Measurements from ENCODE around the gene CADPS2. TPM values are rescaled to one million over a fixed set of nuclear protein-coding genes. Genes with fewer than 3 reads are reported as not detected.

Gene CADPS2
- total and polyA plus RNA-seq, 4 donors = 5.6 to 41.1 (median 11.0) TPM

- no peak overlapping the region for H3K27ac ChIP-seq (ENCODE audit: low read depth in 1 of 2, low read length in 2 of 2)
- no peaks in the 10 kb centered on the region for H3K4me1 ChIP-seq (ENCODE audit: control insufficient read depth in 4 of 4, insufficient read depth in 4 of 4, low read length in 3 of 4)
- H3K36me3 ChIP-seq (ENCODE audit: control insufficient read depth in 4 of 4, insufficient read depth in 3 of 4, low read depth in 1 of 4, low read length in 3 of 4) = peaks cover 0 to 2% (median 0%) of the 10 kb centered on the region in 4 donors
- H3K9ac ChIP-seq (ENCODE audit: low read depth in 1 of 2, low read length in 2 of 2) = no peak overlapping the region
- no peak overlapping the region for H3K4me3 ChIP-seq (ENCODE audit: low read depth in 1 of 3, low read length in 3 of 3)
- DNase-seq (ENCODE audit: low spot score) = no peak
- 80% methylated on average over 1 of the region's 1 CpG for WGBS
- TF ChIP-seq YY1 (IDR thresholded peaks at IDR 0.05) = no peak
- TF ChIP-seq NR2F2 (IDR thresholded peaks at IDR 0.05) = no peak
- TF ChIP-seq HNF4A (conservative IDR thresholded peaks at IDR 0.05) = no peak
- TF ChIP-seq, protein P1, sequence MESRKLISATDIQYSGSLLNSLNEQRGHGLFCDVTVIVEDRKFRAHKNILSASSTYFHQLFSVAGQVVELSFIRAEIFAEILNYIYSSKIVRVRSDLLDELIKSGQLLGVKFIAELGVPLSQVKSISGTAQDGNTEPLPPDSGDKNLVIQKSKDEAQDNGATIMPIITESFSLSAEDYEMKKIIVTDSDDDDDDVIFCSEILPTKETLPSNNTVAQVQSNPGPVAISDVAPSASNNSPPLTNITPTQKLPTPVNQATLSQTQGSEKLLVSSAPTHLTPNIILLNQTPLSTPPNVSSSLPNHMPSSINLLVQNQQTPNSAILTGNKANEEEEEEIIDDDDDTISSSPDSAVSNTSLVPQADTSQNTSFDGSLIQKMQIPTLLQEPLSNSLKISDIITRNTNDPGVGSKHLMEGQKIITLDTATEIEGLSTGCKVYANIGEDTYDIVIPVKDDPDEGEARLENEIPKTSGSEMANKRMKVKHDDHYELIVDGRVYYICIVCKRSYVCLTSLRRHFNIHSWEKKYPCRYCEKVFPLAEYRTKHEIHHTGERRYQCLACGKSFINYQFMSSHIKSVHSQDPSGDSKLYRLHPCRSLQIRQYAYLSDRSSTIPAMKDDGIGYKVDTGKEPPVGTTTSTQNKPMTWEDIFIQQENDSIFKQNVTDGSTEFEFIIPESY (IDR thresholded peaks at IDR 0.05) = no peak
- TF ChIP-seq HNF4G (IDR thresholded peaks at IDR 0.05) = no peak
- TF ChIP-seq REST (IDR thresholded peaks at IDR 0.05) = no peak
- TF ChIP-seq RAD21 (IDR thresholded peaks at IDR 0.05) = no peak
- TF ChIP-seq FOXA2 (IDR thresholded peaks at IDR 0.05) = no peak
- TF ChIP-seq, protein P2, sequence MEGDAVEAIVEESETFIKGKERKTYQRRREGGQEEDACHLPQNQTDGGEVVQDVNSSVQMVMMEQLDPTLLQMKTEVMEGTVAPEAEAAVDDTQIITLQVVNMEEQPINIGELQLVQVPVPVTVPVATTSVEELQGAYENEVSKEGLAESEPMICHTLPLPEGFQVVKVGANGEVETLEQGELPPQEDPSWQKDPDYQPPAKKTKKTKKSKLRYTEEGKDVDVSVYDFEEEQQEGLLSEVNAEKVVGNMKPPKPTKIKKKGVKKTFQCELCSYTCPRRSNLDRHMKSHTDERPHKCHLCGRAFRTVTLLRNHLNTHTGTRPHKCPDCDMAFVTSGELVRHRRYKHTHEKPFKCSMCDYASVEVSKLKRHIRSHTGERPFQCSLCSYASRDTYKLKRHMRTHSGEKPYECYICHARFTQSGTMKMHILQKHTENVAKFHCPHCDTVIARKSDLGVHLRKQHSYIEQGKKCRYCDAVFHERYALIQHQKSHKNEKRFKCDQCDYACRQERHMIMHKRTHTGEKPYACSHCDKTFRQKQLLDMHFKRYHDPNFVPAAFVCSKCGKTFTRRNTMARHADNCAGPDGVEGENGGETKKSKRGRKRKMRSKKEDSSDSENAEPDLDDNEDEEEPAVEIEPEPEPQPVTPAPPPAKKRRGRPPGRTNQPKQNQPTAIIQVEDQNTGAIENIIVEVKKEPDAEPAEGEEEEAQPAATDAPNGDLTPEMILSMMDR (IDR thresholded peaks at IDR 0.05; ENCODE audit: low read depth, low read length, missing input control) = no peak
- no peak for TF ChIP-seq FOXA1 (IDR thresholded peaks at IDR 0.05)
- TF ChIP-seq ATF3 (IDR thresholded peaks at IDR 0.05) = no peak
- TF ChIP-seq, protein P3, sequence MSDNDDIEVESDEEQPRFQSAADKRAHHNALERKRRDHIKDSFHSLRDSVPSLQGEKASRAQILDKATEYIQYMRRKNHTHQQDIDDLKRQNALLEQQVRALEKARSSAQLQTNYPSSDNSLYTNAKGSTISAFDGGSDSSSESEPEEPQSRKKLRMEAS (IDR thresholded peaks at IDR 0.05) = no peak
- TF ChIP-seq EGR1 (IDR thresholded peaks at IDR 0.05; ENCODE audit: low read depth in 2 of 2) = no peak
- TF ChIP-seq RXRA (IDR thresholded peaks at IDR 0.05) = no peak
- no peak for TF ChIP-seq JUND (IDR thresholded peaks at IDR 0.05)
- TF ChIP-seq TAF1 (conservative IDR thresholded peaks at IDR 0.05) = no peak
- TF ChIP-seq GABPA (IDR thresholded peaks at IDR 0.05 in 1 of 2, conservative IDR thresholded peaks at IDR 0.05 in 1 of 2) = no peak
- no peak for TF ChIP-seq SP1 (IDR thresholded peaks at IDR 0.05)
- no peaks in the 10 kb centered on the region for H3K9me3 ChIP-seq (ENCODE audit: control insufficient read depth in 4 of 4, low read length in 3 of 4)
- H3K27me3 ChIP-seq (ENCODE audit: control insufficient read depth in 4 of 4, insufficient read depth in 4 of 4, low read length in 3 of 4) = no peaks in the 10 kb centered on the region
Observed at GRCh38 chr7:122463631-122464030, 422.6 kb downstream of the CADPS2 start.

All from liver (tissue), 9 donors.